Fibroblast of villous mesenchyme (primary cell): Measurements from ENCODE around the gene CCBE1. TPM values are rescaled to one million over a fixed set of nuclear protein-coding genes. Genes with fewer than 3 reads are reported as not detected.

Experiments used
- DNase-seq: peaks from one replicate; pipeline ENCODE4 v3.0.0-alpha.2; 2010; ENCODE audit warnings: low read depth
- H3K4me3 ChIP-seq: 2 replicates; pipeline ENCODE4 v1.5.1; 2011; ENCODE audit warnings: low read depth, mild to moderate bottlenecking, low read length
- CTCF ChIP-seq: IDR thresholded peaks from 2 replicates; pipeline ENCODE4 v1.5.1; 2012; ENCODE audit warnings: low read depth, mild to moderate bottlenecking, low read length; ENCODE audit not compliant: insufficient read depth
- total RNA-seq: library from RNA; depleted of rRNA; stranded (reverse); fragments of >200 nt; gene quantifications from 2 replicates; pipeline ENCODE4 v1.2.3, GENCODE V29; 2012

CCBE1 gene
- total RNA-seq, 1 donor, result 10.4 TPM

DNA sequence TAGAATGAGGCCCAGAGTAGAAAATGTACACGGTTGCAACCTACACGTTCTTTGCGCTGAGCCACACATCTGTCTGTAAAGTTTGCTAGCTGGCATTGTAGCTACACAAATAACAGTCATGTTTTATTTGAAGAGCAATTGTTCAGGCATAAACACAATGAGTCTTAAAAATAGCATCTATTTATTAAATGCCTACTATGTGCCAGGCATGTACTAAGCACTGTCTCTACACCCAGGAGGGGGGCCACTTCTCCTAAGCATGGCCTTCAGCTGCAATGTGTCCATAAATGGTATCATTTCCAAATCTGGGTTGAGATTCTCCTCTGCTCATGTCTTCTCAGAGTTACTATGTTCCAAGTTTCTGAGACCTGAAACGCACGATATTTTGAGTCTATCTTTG, 182.1 kb downstream of the CCBE1 start:
- DNase-seq, result no peak
- no peak for TF ChIP-seq CTCF
- no peak overlapping the region for H3K4me3 ChIP-seq

DNA sequence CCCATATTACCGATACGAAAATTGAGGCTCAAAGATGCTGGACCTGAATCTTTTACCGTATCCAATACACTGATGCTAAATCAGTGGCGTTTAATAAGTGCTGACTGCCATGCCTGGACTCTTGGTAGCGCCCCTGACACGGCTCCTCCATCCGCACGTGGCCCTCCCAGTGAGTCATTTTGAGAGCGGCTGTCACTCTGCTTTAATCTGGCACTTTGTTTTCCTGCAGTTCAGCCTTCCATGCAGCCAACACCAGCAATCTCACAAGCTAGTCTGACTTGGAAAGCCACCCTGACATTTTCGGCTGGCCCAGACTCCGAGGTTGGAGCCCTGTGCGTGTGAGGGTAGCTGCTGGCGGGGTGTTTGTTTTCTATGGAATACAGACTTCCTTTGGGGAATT, 183.0 kb downstream of the CCBE1 start:
- DNase-seq, result peak; percentile 18
- TF ChIP-seq CTCF, result no peak
- no peak overlapping the region for H3K4me3 ChIP-seq

- no peak overlapping the region for H3K4me3 ChIP-seq
- no peak for DNase-seq
- TF ChIP-seq CTCF, result no peak
These were observed 185.0 kb downstream of the CCBE1 start for GRCh38 chr18:59512025-59512755.

GRCh38 chr18:59509481-59510442, 187.5 kb downstream of the CCBE1 start:
- no peak for TF ChIP-seq CTCF
- DNase-seq, result no peak

DNA sequence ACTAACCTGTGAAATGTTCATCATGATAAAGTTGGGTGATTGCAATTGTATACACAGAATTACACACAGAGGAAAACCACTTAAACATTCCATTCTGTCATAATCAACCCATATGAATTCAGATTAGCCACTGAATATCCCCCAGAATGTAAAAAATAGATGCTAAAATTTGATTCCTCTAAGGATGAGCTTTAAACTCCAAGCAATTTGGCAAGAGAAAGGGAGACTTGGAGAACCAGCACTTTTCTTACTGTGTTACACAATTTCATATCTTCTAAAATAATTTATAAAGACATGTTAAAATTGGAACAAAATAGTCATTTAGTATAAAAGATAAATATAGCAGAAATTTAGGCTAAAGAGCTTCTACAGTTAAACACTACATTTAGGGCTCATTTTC, 191.9 kb downstream of the CCBE1 start:
- H3K4me3 ChIP-seq, result no peak overlapping the region
- no peak for TF ChIP-seq CTCF
- no peak for DNase-seq

More at GRCh38 chr18:59509481-59510442, 187.5 kb downstream of the CCBE1 start:
- H3K4me3 ChIP-seq, result no peak overlapping the region

- TF ChIP-seq CTCF, result no peak
- no peak overlapping the region for H3K4me3 ChIP-seq
- DNase-seq, result peak; percentile 85
These were observed 194.7 kb downstream of the CCBE1 start for GRCh38 chr18:59502274-59503175.
